H1 (cell line): Measurements from ENCODE around the gene GRM7. TPM values are rescaled to one million over a fixed set of nuclear protein-coding genes. Genes with fewer than 3 reads are reported as not detected.

Source experiments
- CTCF ChIA-PET: fragments of 300-600 bp; sonication (Branson Sonifier 250); formaldehyde crosslinking; loops from one replicate; lab custom pipeline; 2021; ENCODE audit not compliant: partially characterized antibody; lab: Charles Lee
- POLR2A ChIA-PET: fragments of 300-600 bp; sonication (Branson Sonifier 250); formaldehyde crosslinking; loops from one replicate; lab custom pipeline; 2021; ENCODE audit warnings: inconsistent platforms; ENCODE audit not compliant: partially characterized antibody; lab: Charles Lee
- DNase-seq, 2 experiments: peaks; one replicate each; pipeline versions ENCODE4 v3.0.0 to v3.0.0-alpha.2; 2010 to 2022; ENCODE audit warnings: low spot score in 2 of 2, low read depth in 1 of 2, mixed read lengths in 1 of 2
- FAIRE-seq: peaks from 2 replicates; lab custom pipeline; 2011; peaks lifted over from hg19 to GRCh38; lab: Jason Lieb, UNC
- H2AFZ ChIP-seq: 2 replicates; pipeline ENCODE4 v1.8.1; 2012; ENCODE audit warnings: low read length, inconsistent platforms
- H2AK5ac ChIP-seq: 2 replicates; pipeline ENCODE4 v1.6.1; 2013; ENCODE audit warnings: low read depth, low read length
- H2BK120ac ChIP-seq: replicated peaks from 2 replicates; pipeline ENCODE3; 2013; ENCODE audit warnings: low read depth, low read length, inconsistent platforms
- H2BK12ac ChIP-seq: 2 replicates; pipeline ENCODE4 v1.6.1; 2013; ENCODE audit warnings: low read depth, low read length
- H2BK15ac ChIP-seq: 2 replicates; pipeline ENCODE4 v1.6.1; 2013; ENCODE audit warnings: low read length
- H2BK20ac ChIP-seq: 2 replicates; pipeline ENCODE4 v1.6.1; 2013; ENCODE audit warnings: low read length
- H2BK5ac ChIP-seq: 2 replicates; pipeline ENCODE4 v1.6.1; 2013; ENCODE audit warnings: low read depth, low read length
- H3K14ac ChIP-seq: 2 replicates; pipeline ENCODE4 v1.6.1; 2013; ENCODE audit warnings: inconsistent platforms; ENCODE audit not compliant: insufficient read length
- H3K18ac ChIP-seq: 2 replicates; pipeline ENCODE4 v1.6.1; 2013; ENCODE audit warnings: low read length; ENCODE audit errors: extremely low read depth
- H3K23ac ChIP-seq: 2 replicates; pipeline ENCODE4 v1.6.1; 2013; ENCODE audit warnings: inconsistent platforms; ENCODE audit not compliant: insufficient read length
- H3K23me2 ChIP-seq: 2 replicates; pipeline ENCODE4 v1.6.1; 2013; ENCODE audit warnings: low read depth, low read length
- H3K27ac ChIP-seq: 2 replicates; pipeline ENCODE4 v1.6.1; 2011; ENCODE audit warnings: low read depth, low read length, inconsistent platforms
- H3K27me3 ChIP-seq, 4 experiments: replicated peaks in 1 of 4; 1 replicate in 1 of 4; 2 replicates in 3 of 4; pipeline versions ENCODE4 v1.6.1 to v1.8.1; 2011 to 2013; ENCODE audit warnings: low read length in 3 of 4, mild to moderate bottlenecking in 3 of 4, inconsistent platforms in 2 of 4, mixed read lengths in 2 of 4, moderate library complexity in 1 of 4; ENCODE audit not compliant: control insufficient read depth in 3 of 4, insufficient read depth in 3 of 4; ENCODE audit errors: extremely low read depth in 1 of 4
- H3K36me3 ChIP-seq, 4 experiments: 2 replicates each; pipeline versions ENCODE4 v1.6.1 to v1.8.1; 2011 to 2013; ENCODE audit warnings: mild to moderate bottlenecking in 4 of 4, low read length in 3 of 4, moderate library complexity in 2 of 4, control low read depth in 1 of 4, inconsistent platforms in 1 of 4; ENCODE audit not compliant: insufficient read depth in 4 of 4, control insufficient read depth in 2 of 4
- H3K4ac ChIP-seq: replicated peaks from 2 replicates; pipeline ENCODE3; 2013; ENCODE audit warnings: low read length, low read depth, mixed read lengths, inconsistent platforms; ENCODE audit not compliant: insufficient read length
- H3K4me1 ChIP-seq, 4 experiments: replicated peaks in 1 of 4; 1 replicate in 1 of 4; 2 replicates in 3 of 4; pipeline versions ENCODE4 v1.6.1 to v1.8.1; 2011 to 2013; ENCODE audit warnings: low read length in 3 of 4, inconsistent platforms in 2 of 4, mixed read lengths in 1 of 4; ENCODE audit not compliant: insufficient read depth in 4 of 4, control insufficient read depth in 3 of 4
- H3K4me2 ChIP-seq, 2 experiments: 2 replicates each; pipeline versions ENCODE4 v1.6.1 to v1.8.1; 2011 to 2013; ENCODE audit warnings: low read depth in 2 of 2, low read length in 2 of 2, control low read depth in 1 of 2, inconsistent platforms in 1 of 2, mild to moderate bottlenecking in 1 of 2; ENCODE audit not compliant: insufficient read depth in 1 of 2
- H3K4me3 ChIP-seq, 4 experiments: fragments of 200-600, 300-600 bp in 1 of 4; sonication (generic), shearing (Covaris generic), sonication (Bioruptor Twin) in 1 of 4; 2 replicates each; pipeline versions ENCODE4 v1.5.1 to v1.8.1; 2011 to 2016; ENCODE audit warnings: low read length in 4 of 4, low read depth in 3 of 4, control low read depth in 2 of 4, inconsistent platforms in 2 of 4, mild to moderate bottlenecking in 2 of 4, mixed read lengths in 1 of 4, moderate library complexity in 1 of 4; ENCODE audit not compliant: insufficient read depth in 2 of 4; ENCODE audit errors: extremely low read depth in 1 of 4
- H3K56ac ChIP-seq: replicated peaks from 2 replicates; pipeline ENCODE3; 2013; ENCODE audit warnings: low read depth, mild to moderate bottlenecking, mixed read lengths, low read length, inconsistent platforms; ENCODE audit not compliant: insufficient read length
- H3K79me1 ChIP-seq: 2 replicates; pipeline ENCODE4 v1.6.1; 2013; ENCODE audit warnings: low read depth, low read length, control low read depth
- H3K79me2 ChIP-seq, 2 experiments: 2 replicates each; pipeline versions ENCODE4 v1.6.1 to v1.8.1; 2012 to 2013; ENCODE audit warnings: low read length in 2 of 2, mild to moderate bottlenecking in 2 of 2, inconsistent platforms in 1 of 2; ENCODE audit not compliant: insufficient read depth in 2 of 2, control insufficient read depth in 1 of 2
- H3K9ac ChIP-seq, 4 experiments: replicated peaks in 1 of 4; 1 replicate in 1 of 4; 2 replicates in 3 of 4; pipeline versions ENCODE4 v1.6.1 to v1.8.1; 2011 to 2013; ENCODE audit warnings: low read depth in 3 of 4, low read length in 3 of 4, control low read depth in 2 of 4, mild to moderate bottlenecking in 2 of 4, moderate library complexity in 2 of 4, inconsistent platforms in 1 of 4; ENCODE audit errors: extremely low read depth in 1 of 4
- H3K9me3 ChIP-seq, 2 experiments: 2 replicates each; pipeline versions ENCODE4 v1.6.1 to v1.8.1; 2012 to 2013; ENCODE audit warnings: mild to moderate bottlenecking in 2 of 2, moderate library complexity in 2 of 2, control low read depth in 1 of 2, inconsistent platforms in 1 of 2, low read depth in 1 of 2, low read length in 1 of 2, mixed read lengths in 1 of 2; ENCODE audit not compliant: insufficient read depth in 2 of 2
- H4K20me1 ChIP-seq, 2 experiments: replicated peaks in 1 of 2; 2 replicates each; pipeline versions ENCODE3 to v1.8.1; 2011 to 2013; ENCODE audit warnings: inconsistent platforms in 2 of 2, low read length in 2 of 2, mild to moderate bottlenecking in 1 of 2; ENCODE audit not compliant: insufficient read depth in 2 of 2, control insufficient read depth in 1 of 2
- H4K5ac ChIP-seq: 2 replicates; pipeline ENCODE4 v1.6.1; 2013; ENCODE audit warnings: low read length, low read depth, mixed read lengths, inconsistent platforms; ENCODE audit not compliant: insufficient read length
- H4K8ac ChIP-seq: 2 replicates; pipeline ENCODE4 v1.8.0; 2013; ENCODE audit warnings: mild to moderate bottlenecking, moderate library complexity, low read length, inconsistent platforms; ENCODE audit not compliant: insufficient read depth; ENCODE audit errors: extremely low read depth
- H4K91ac ChIP-seq: replicated peaks from 2 replicates; pipeline ENCODE3; 2013; ENCODE audit warnings: low read length, mixed read lengths, inconsistent platforms; ENCODE audit not compliant: insufficient read length
- CEBPB ChIP-seq: IDR thresholded peaks from 2 replicates; pipeline ENCODE4 v1.6.1; 2012; ENCODE audit warnings: low read depth, low read length
- EP300 ChIP-seq, 2 experiments: IDR thresholded peaks; 1 replicate in 1 of 2; 2 replicates in 1 of 2; pipeline ENCODE4 v1.6.1; 2011 to 2012; ENCODE audit warnings: low read depth in 2 of 2, low read length in 2 of 2, mild to moderate bottlenecking in 2 of 2, borderline replicate concordance in 1 of 2, inconsistent platforms in 1 of 2, moderate library complexity in 1 of 2
- EZH2 ChIP-seq: fragments of 200-600 bp; sonication (generic); IDR thresholded peaks from 2 replicates; pipeline ENCODE4 v1.7.1; 2012; ENCODE audit warnings: low read depth, mild to moderate bottlenecking, moderate library complexity, low read length, inconsistent platforms; ENCODE audit not compliant: severe bottlenecking
- HDAC2 ChIP-seq, 2 experiments: fragments of 300-600 bp in 1 of 2; sonication (generic) in 1 of 2; IDR thresholded peaks; 2 replicates each; pipeline ENCODE4 v1.6.1; 2011 to 2012; ENCODE audit warnings: low read depth in 2 of 2, low read length in 2 of 2, mild to moderate bottlenecking in 2 of 2, moderate library complexity in 2 of 2, borderline replicate concordance in 1 of 2, inconsistent platforms in 1 of 2
- JUND ChIP-seq: IDR thresholded peaks from 2 replicates; pipeline ENCODE4 v1.6.1; 2011; ENCODE audit warnings: mild to moderate bottlenecking, improper control_type of control experiment, low read length
- PHF8 ChIP-seq: fragments of 200-600 bp; sonication (generic); conservative IDR thresholded peaks from 2 replicates; pipeline ENCODE4 v1.7.1; 2012; ENCODE audit warnings: low read depth, mild to moderate bottlenecking, inconsistent platforms, low read length, moderate library complexity
- POLR2AphosphoS5 ChIP-seq: IDR thresholded peaks from 2 replicates; pipeline ENCODE4 v1.6.1; 2011; ENCODE audit warnings: low read depth, low read length
- RAD21 ChIP-seq, 2 experiments: IDR thresholded peaks in 1 of 2; conservative IDR thresholded peaks in 1 of 2; 2 replicates each; pipeline ENCODE4 v1.6.1; 2011; ENCODE audit warnings: low read depth in 2 of 2, low read length in 2 of 2, improper control_type of control experiment in 1 of 2, inconsistent platforms in 1 of 2, mild to moderate bottlenecking in 1 of 2, moderate library complexity in 1 of 2
- WGBS, 2 experiments: shearing (Covaris generic) in 1 of 2; methylation state at CpG; one replicate each; pipeline versions ENCODE4 v1.1.6 to v1.1.7; 2013 to 2015; ENCODE audit warnings: low lambda C conversion rate in 2 of 2, mixed read lengths in 2 of 2, inconsistent platforms in 1 of 2, low coverage in 1 of 2, missing lambda C conversion rate in 1 of 2; ENCODE audit not compliant: insufficient replicate concordance in 2 of 2, insufficient coverage in 1 of 2, insufficient read length in 1 of 2; ENCODE audit errors: extremely low coverage in 1 of 2, missing lambda C conversion rate in 1 of 2; 5-methylcytosine and 5-hydroxymethylcytosine counted together
- polyA plus RNA-seq, 7 experiments: library from polyadenylated mRNA; depleted of rRNA in 3 of 7; stranded (reverse) in 5 of 7; unstranded in 2 of 7; fragments of >200 nt in 5 of 7; fragments of 200-250 nt in 2 of 7; gene quantifications; 1 replicate in 5 of 7; 2 replicates in 1 of 7; 4 replicates in 1 of 7; pipeline versions ENCODE4 v1.2.1 to v1.2.3, GENCODE V29; 2011 to 2013; ENCODE audit warnings: missing spikeins in 2 of 7, mixed read lengths in 2 of 7
- total RNA-seq: library from RNA; stranded (reverse); fragmentation: NEBNext Ultra II Directional; extraction: Animal tissue kit (Norgen Biotek cat#: 25700); gene quantifications from 2 replicates; pipeline ENCODE4 v1.2.1, GENCODE V29; 2021

The GRM7 gene
- total and polyA plus RNA-seq, 2 of the 8 experiments (the other 6 are each of a cell fraction or from before 2014, with no cell fraction given) = 0.17 to 0.24 TPM

GRCh38 chr3:7447197-7447769 is 586.4 kb downstream of the GRM7 start:
- H3K79me2 ChIP-seq = no peaks in the 10 kb centered on the region
- H3K14ac ChIP-seq = no peak overlapping the region
- H4K91ac ChIP-seq = no peak overlapping the region
- no peak overlapping the region for H2BK120ac ChIP-seq
- no peak overlapping the region for H3K23ac ChIP-seq
- no peaks in the 10 kb centered on the region for H4K20me1 ChIP-seq
- no peaks in the 10 kb centered on the region for H3K27me3 ChIP-seq
- DNase-seq = no peak
- no peak overlapping the region for H3K56ac ChIP-seq
- H3K9me3 ChIP-seq = no peaks in the 10 kb centered on the region
- no peak overlapping the region for H2BK15ac ChIP-seq
- ChIA-PET CTCF (interaction anchor here (1.0 kb wide), 1 partner anchor 27 kb away, joined by 3 read pairs; no protein-coding TSS in a partner anchor), POLR2A (no interaction called here)
- no peak overlapping the region for H3K27ac ChIP-seq
- H4K5ac ChIP-seq = no peak overlapping the region
- no peak overlapping the region for H3K9ac ChIP-seq
- no peak overlapping the region for H4K8ac ChIP-seq
- no peak overlapping the region for H2BK20ac ChIP-seq
- H2BK12ac ChIP-seq = no peak overlapping the region
- 94% methylated on average over 6 of the region's 6 CpGs; no CpG with 5 or more reads in 1 of the 2 experiments for WGBS, 2 experiments
- no peak overlapping the region for H3K4ac ChIP-seq
- no peak overlapping the region for H3K4me2 ChIP-seq
- TF ChIP-seq CEBPB = no peak
- no peak for TF ChIP-seq RAD21 (IDR thresholded peaks at IDR 0.05 in 1 of 2, conservative IDR thresholded peaks at IDR 0.05 in 1 of 2; ENCODE audit: low read depth in 2 of 2, low read length in 2 of 2)
- TF ChIP-seq EZH2 = no peak
- TF ChIP-seq EP300 (IDR thresholded peaks at IDR 0.05; ENCODE audit: borderline replicate concordance in 1 of 2, low read depth in 2 of 2, low read length in 2 of 2) = no peak
- no peak for TF ChIP-seq PHF8
- TF ChIP-seq JUND = no peak
- no peak for TF ChIP-seq POLR2AphosphoS5
- TF ChIP-seq HDAC2 (IDR thresholded peaks at IDR 0.05; ENCODE audit: borderline replicate concordance in 1 of 2, low read depth in 2 of 2, low read length in 2 of 2) = no peak
- no peak overlapping the region for H3K4me3 ChIP-seq
- no peaks in the 10 kb centered on the region for H3K4me1 ChIP-seq
- H2BK5ac ChIP-seq = no peak overlapping the region
- no peaks in the 10 kb centered on the region for H3K23me2 ChIP-seq
- no peak overlapping the region for H2AFZ ChIP-seq
- H3K18ac ChIP-seq = no peak overlapping the region
- no peak for FAIRE-seq
- no peaks in the 10 kb centered on the region for H3K36me3 ChIP-seq
- no peak overlapping the region for H2AK5ac ChIP-seq
- H3K79me1 ChIP-seq = no peaks in the 10 kb centered on the region
